GM18519 (cell line): Measurements from ENCODE around the gene CUEDC2.

ENCODE experiments used
- ATAC-seq: cut with Tn5 transposase; IDR thresholded peaks from one replicate; pipeline ENCODE4 v1.9.1; 2021; ENCODE audit warnings: mild to moderate bottlenecking, moderate library complexity; ENCODE audit not compliant: unreplicated experiment, low FRiP score

CUEDC2 gene

GRCh38 chr10:102375867-102376266 lies 56.5 kb downstream of the CUEDC2 start:
- ATAC-seq: no peak

DNA sequence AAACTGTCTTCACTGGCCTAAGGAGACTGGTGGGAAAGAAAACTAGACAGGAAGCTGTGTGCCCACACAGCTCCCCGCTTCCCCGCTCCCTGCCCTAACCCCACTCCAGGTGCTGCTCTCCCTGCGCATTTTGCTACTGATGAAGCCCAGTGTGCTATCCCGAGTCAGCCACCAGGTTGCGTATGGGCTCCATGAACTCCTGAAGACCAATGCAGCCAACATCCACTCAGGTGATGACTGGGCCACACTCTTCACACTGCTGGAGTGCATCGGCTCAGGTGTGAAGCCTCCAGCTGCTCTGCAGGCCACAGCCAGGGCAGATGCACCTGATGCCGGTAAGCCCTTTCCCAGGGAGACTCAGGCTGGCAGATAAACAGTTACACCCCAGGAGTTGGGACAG lies 57.1 kb downstream of the CUEDC2 start:
- ATAC-seq: no peak
